HEK293 (cell line): ENCODE results near the gene RNU2-1.
"Not testable (repeated sequence)": the region's sequence is repeated elsewhere in the genome, so short reads cannot be mapped to it uniquely, and the experiment has no call there.

Experiments
- CTCF ChIA-PET: fragments of 350-600 bp; formaldehyde crosslinking; extraction: SDS; loops from one replicate; lab custom pipeline; 2021; ENCODE audit warnings: antibody characterized with exemption; lab: Yijun Ruan, JAX
- POLR2A ChIA-PET: fragments of 300-600 bp; formaldehyde crosslinking; extraction: SDS; loops from one replicate; lab custom pipeline; 2020; ENCODE audit warnings: antibody characterized with exemption, inconsistent platforms; lab: Yijun Ruan, JAX
- H3K27ac ChIP-seq: fragments of 200-500 bp; sonication (Bioruptor generic); 2 replicates; pipeline ENCODE4 v1.5.1; 2014; ENCODE audit warnings: low read depth, low read length, control low read depth, inconsistent platforms; ENCODE audit errors: extremely low read depth
- H3K36me3 ChIP-seq, 2 experiments: fragments of 200-500 bp in 1 of 2; sonication (Bioruptor generic) in 1 of 2; 1 replicate in 1 of 2; 2 replicates in 1 of 2; pipeline ENCODE4 v1.5.1; 2014 to 2017; ENCODE audit warnings: inconsistent platforms in 2 of 2, low read length in 2 of 2; ENCODE audit not compliant: control insufficient read depth in 2 of 2, insufficient read depth in 1 of 2
- H3K4me1 ChIP-seq: fragments of 200-500 bp; sonication (Bioruptor generic); 2 replicates; pipeline ENCODE4 v1.5.1; 2014; ENCODE audit warnings: mild to moderate bottlenecking, low read length, inconsistent platforms; ENCODE audit not compliant: control insufficient read depth, insufficient read depth
- H3K4me3 ChIP-seq: 2 replicates; pipeline ENCODE4 v1.5.1; 2011; ENCODE audit warnings: low read depth, mild to moderate bottlenecking, control low read depth, low read length, moderate library complexity
- H3K9me3 ChIP-seq: fragments of 200-500 bp; sonication (Bioruptor generic); 2 replicates; pipeline ENCODE4 v1.5.1; 2014; ENCODE audit warnings: low read depth, low read length, inconsistent platforms; ENCODE audit not compliant: control insufficient read depth, insufficient read depth
- BCL11B ChIP-seq: fragments of 450-650 bp; formaldehyde crosslinking; IDR thresholded peaks from 2 replicates; pipeline ENCODE4 v1.5.1; 2016; ENCODE audit warnings: low read depth, missing biosample characterization, missing genetic modification characterization
- GFI1B ChIP-seq: fragments of 450-650 bp; formaldehyde crosslinking; IDR thresholded peaks from 2 replicates; pipeline ENCODE4 v1.5.1; 2016; ENCODE audit warnings: missing biosample characterization, missing genetic modification characterization
- ZFHX2 ChIP-seq: fragments of 450-650 bp; formaldehyde crosslinking; conservative IDR thresholded peaks from 2 replicates; pipeline ENCODE4 v1.5.1; 2016; ENCODE audit warnings: missing biosample characterization, missing genetic modification characterization
- ZNF114 ChIP-seq: fragments of 450-650 bp; formaldehyde crosslinking; IDR thresholded peaks from 2 replicates; pipeline ENCODE4 v1.5.0; 2017; ENCODE audit warnings: missing biosample characterization, missing genetic modification characterization
- ZNF140 ChIP-seq: fragments of 450-650 bp; formaldehyde crosslinking; IDR thresholded peaks from 2 replicates; pipeline ENCODE4 v1.5.1; 2016; ENCODE audit warnings: missing biosample characterization, missing genetic modification characterization
- ZNF211 ChIP-seq: fragments of 450-650 bp; formaldehyde crosslinking; IDR thresholded peaks from 2 replicates; pipeline ENCODE4 v1.5.1; 2016; ENCODE audit warnings: low read depth, missing biosample characterization, missing genetic modification characterization
- ZNF510 ChIP-seq: fragments of 450-650 bp; formaldehyde crosslinking; IDR thresholded peaks from 2 replicates; pipeline ENCODE4 v1.5.1; 2018; ENCODE audit warnings: mild to moderate bottlenecking, missing genetic modification characterization, missing biosample characterization; ENCODE audit not compliant: insufficient replicate concordance
- ZNF549 ChIP-seq: fragments of 450-650 bp; IDR thresholded peaks from 2 replicates; pipeline ENCODE4 v1.5.1; 2018; ENCODE audit warnings: missing biosample characterization, missing genetic modification characterization, mild to moderate bottlenecking, inconsistent platforms, moderate library complexity
- ZNF571 ChIP-seq: fragments of 450-650 bp; formaldehyde crosslinking; IDR thresholded peaks from 2 replicates; pipeline ENCODE4 v1.5.0; 2017; ENCODE audit warnings: missing biosample characterization, missing genetic modification characterization
- ZNF768 ChIP-seq: fragments of 450-650 bp; formaldehyde crosslinking; IDR thresholded peaks from 2 replicates; pipeline ENCODE4 v1.5.1; 2018; ENCODE audit warnings: missing biosample characterization, mild to moderate bottlenecking, missing genetic modification characterization
- TF ChIP-seq, protein P1 (sequence below): fragments of 450-650 bp; formaldehyde crosslinking; IDR thresholded peaks from 2 replicates; pipeline ENCODE4 v1.5.1; 2016; ENCODE audit warnings: missing biosample characterization, missing genetic modification characterization
- TF ChIP-seq, protein P2 (sequence below): fragments of 450-650 bp; formaldehyde crosslinking; IDR thresholded peaks from 2 replicates; pipeline ENCODE4 v1.5.1; 2016; ENCODE audit warnings: missing biosample characterization, missing genetic modification characterization
- TF ChIP-seq, protein P3 (sequence below): fragments of 450-650 bp; formaldehyde crosslinking; IDR thresholded peaks from 2 replicates; pipeline ENCODE4 v1.5.1; 2016; ENCODE audit warnings: missing biosample characterization, missing genetic modification characterization
- TF ChIP-seq, protein P4 (sequence below): fragments of 450-650 bp; formaldehyde crosslinking; IDR thresholded peaks from 2 replicates; pipeline ENCODE4 v1.5.1; 2016; ENCODE audit warnings: missing biosample characterization, missing genetic modification characterization

Gene RNU2-1

GRCh38 chr17:43228020-43228782 lies 5.6 kb downstream of the RNU2-1 start, which contains the start of gene CCDC200:
Gene CCDC200, minus strand, starts transcription at chr17:43228623. Its CDS starts 69 bp downstream, at chr17:43228554.
- H3K4me1 ChIP-seq, H3K36me3 ChIP-seq, POLR2A ChIA-PET, H3K27ac ChIP-seq, H3K4me3 ChIP-seq, H3K9me3 ChIP-seq, CTCF ChIA-PET: not testable (repeated sequence)

GRCh38 chr17:43226393-43226792 lies 7.4 kb downstream of the RNU2-1 start:
- ChIA-PET CTCF (interaction anchor here (0.7 to 0.9 kb wide), 2 partner anchors 27 to 93 kb away, joined by 3 read pairs; no protein-coding TSS in a partner anchor), POLR2A (interaction anchor here (0.9 kb wide), 1 partner anchor 89 kb away, joined by 4 read pairs; no protein-coding TSS in a partner anchor)
- H3K27ac ChIP-seq, result no peak overlapping the region
- H3K4me3 ChIP-seq, result no peak overlapping the region
- TF ChIP-seq ZNF549 (tag by site-specific recombination) (no peak), BCL11B (tag by site-specific recombination) (no peak), ZNF768 (tag by site-specific recombination) (no peak), ZFHX2 (no peak), ZNF211 (tag by site-specific recombination) (no peak), ZNF510 (tag by site-specific recombination) (no peak), ZNF140 (tag by site-specific recombination) (no peak), ZNF571 (tag by site-specific recombination) (no peak)
- TF ChIP-seq, protein P1, sequence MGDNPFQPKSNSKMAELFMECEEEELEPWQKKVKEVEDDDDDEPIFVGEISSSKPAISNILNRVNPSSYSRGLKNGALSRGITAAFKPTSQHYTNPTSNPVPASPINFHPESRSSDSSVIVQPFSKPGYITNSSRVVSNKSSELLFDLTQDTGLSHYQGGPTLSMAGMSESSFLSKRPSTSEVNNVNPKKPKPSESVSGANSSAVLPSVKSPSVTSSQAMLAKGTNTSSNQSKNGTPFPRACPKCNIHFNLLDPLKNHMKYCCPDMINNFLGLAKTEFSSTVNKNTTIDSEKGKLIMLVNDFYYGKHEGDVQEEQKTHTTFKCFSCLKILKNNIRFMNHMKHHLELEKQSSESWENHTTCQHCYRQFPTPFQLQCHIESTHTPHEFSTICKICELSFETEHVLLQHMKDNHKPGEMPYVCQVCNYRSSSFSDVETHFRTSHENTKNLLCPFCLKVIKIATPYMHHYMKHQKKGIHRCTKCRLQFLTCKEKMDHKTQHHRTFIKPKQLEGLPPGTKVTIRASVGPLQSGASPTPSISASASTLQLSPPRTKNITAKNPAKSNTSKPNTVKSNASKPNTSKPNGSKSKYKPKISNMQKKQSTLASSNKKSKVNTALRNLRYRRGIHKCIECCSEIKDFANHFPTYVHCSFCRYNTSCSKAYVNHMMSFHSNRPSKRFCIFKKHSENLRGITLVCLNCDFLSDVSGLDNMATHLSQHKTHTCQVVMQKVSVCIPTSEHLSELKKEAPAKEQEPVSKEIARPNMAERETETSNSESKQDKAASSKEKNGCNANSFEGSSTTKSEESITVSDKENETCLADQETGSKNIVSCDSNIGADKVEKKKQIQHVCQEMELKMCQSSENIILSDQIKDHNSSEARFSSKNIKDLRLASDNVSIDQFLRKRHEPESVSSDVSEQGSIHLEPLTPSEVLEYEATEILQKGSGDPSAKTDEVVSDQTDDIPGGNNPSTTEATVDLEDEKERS, result no peak
- H3K36me3 ChIP-seq, result peaks cover 0 to 3% of the 10 kb centered on the region in 2 experiments; a peak in 2 of 3 replicates
- no peaks in the 10 kb centered on the region for H3K4me1 ChIP-seq
- no peaks in the 10 kb centered on the region for H3K9me3 ChIP-seq

DNA sequence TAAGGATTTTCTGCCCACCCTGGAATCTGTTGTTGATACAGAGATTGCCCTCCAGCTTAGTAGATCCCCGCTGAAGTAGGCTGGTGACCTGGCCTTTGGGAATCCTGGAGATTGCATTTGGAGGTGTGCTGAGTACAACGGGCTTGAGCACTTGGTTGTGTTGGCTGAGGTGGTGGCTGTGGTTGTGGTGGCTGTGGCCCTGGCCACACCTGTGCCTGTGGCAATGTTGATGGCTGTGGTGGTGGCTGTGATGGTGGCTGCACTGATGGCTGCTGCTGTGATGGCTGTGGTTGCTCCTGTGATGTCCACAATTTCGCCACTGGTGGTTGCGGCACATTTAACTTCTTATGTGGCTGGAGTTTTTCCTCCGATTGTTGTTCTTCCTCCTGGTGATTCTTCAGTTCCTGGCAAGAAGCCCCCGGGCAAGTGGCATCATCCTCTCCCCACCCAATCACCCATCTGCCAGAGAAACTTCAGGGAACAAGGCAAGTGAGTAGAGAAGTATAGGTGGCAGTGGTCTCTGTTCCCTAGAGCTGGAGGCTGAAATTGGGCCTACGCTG lies 9.6 kb downstream of the RNU2-1 start:
- TF ChIP-seq, protein P2, sequence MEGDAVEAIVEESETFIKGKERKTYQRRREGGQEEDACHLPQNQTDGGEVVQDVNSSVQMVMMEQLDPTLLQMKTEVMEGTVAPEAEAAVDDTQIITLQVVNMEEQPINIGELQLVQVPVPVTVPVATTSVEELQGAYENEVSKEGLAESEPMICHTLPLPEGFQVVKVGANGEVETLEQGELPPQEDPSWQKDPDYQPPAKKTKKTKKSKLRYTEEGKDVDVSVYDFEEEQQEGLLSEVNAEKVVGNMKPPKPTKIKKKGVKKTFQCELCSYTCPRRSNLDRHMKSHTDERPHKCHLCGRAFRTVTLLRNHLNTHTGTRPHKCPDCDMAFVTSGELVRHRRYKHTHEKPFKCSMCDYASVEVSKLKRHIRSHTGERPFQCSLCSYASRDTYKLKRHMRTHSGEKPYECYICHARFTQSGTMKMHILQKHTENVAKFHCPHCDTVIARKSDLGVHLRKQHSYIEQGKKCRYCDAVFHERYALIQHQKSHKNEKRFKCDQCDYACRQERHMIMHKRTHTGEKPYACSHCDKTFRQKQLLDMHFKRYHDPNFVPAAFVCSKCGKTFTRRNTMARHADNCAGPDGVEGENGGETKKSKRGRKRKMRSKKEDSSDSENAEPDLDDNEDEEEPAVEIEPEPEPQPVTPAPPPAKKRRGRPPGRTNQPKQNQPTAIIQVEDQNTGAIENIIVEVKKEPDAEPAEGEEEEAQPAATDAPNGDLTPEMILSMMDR (tag by site-specific recombination), result no peak
- TF ChIP-seq, protein P3, sequence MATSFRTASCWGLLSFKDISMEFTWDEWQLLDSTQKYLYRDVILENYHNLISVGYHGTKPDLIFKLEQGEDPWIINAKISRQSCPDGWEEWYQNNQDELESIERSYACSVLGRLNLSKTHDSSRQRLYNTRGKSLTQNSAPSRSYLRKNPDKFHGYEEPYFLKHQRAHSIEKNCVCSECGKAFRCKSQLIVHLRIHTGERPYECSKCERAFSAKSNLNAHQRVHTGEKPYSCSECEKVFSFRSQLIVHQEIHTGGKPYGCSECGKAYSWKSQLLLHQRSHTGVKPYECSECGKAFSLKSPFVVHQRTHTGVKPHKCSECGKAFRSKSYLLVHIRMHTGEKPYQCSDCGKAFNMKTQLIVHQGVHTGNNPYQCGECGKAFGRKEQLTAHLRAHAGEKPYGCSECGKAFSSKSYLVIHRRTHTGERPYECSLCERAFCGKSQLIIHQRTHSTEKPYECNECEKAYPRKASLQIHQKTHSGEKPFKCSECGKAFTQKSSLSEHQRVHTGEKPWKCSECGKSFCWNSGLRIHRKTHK (tag by site-specific recombination), result no peak
- no peak for TF ChIP-seq GFI1B (tag by site-specific recombination)
- no peak for TF ChIP-seq ZNF114 (tag by site-specific recombination)
- TF ChIP-seq, protein P4, sequence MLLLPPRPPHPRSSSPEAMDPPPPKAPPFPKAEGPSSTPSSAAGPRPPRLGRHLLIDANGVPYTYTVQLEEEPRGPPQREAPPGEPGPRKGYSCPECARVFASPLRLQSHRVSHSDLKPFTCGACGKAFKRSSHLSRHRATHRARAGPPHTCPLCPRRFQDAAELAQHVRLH, result no peak
- H3K4me1 ChIP-seq, result no peaks in the 10 kb centered on the region
- POLR2A ChIA-PET, result interaction anchor here (1.0 kb wide), 1 partner anchor 91 kb away, joined by 5 read pairs; no protein-coding TSS in a partner anchor
- peaks cover 0 to 3% of the 10 kb centered on the region in 2 experiments; a peak in 2 of 3 replicates for H3K36me3 ChIP-seq
- no peak overlapping the region for H3K27ac ChIP-seq
- H3K4me3 ChIP-seq, result no peak overlapping the region
- H3K9me3 ChIP-seq, result no peaks in the 10 kb centered on the region
- CTCF ChIA-PET, result interaction anchor here (0.6 to 0.7 kb wide), 2 partner anchors 85 to 87 kb away, joined by 3 read pairs; no protein-coding TSS in a partner anchor
